ENCODE measurements around the gene KCNJ9.

KCNJ9 gene

GRCh38 chr1:160089883-160090282 lies 8.5 kb downstream of the KCNJ9 start:
- no peak for ATAC-seq (replicated peaks)
- H3K4me1 Mint-ChIP-seq = peaks cover 7 to 21% of the 10 kb centered on the region in 2 donors
- no peak overlapping the region for H3K27ac Mint-ChIP-seq
- DNase-seq = no peak
- H3K9me3 Mint-ChIP-seq = no peaks in the 10 kb centered on the region
- no peak overlapping the region for H3K4me3 Mint-ChIP-seq
- H3K36me3 Mint-ChIP-seq = peaks cover 17 to 48% of the 10 kb centered on the region in 2 donors
- H3K27me3 Mint-ChIP-seq = no peaks in the 10 kb centered on the region

DNA sequence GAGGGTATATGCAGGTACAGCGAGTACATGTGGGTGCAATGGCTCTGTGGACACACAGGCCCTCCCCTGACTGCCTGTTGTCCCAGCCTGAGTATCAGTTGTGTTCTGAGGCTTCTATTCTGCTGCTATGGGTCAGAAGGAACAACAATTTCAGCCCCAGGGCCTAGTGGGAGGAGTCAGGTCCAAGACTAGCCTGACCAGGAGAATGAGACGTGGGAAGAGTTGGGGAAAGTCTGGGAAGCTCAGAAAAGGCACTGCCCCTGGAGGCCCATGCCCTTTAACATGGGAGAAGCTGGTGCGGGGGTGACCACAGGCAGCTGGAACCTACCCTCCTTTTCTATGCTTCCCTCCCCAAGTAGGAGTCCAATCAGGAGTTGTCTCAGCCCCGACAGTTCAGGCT lies 9.4 kb downstream of the KCNJ9 start:
- Mint-ChIP-seq H3K4me1 (peaks cover 7 to 23% of the 10 kb centered on the region in 2 donors), H3K27me3 (no peaks in the 10 kb centered on the region), H3K36me3 (peaks cover 15 to 45% of the 10 kb centered on the region in 2 donors), H3K4me3 (no peak overlapping the region), H3K9me3 (no peaks in the 10 kb centered on the region), H3K27ac (no peak overlapping the region)
- no peak for DNase-seq
- no peak for ATAC-seq (replicated peaks)

- DNase-seq (no peak), ATAC-seq (replicated peaks) (no peak)
- peaks cover 15 to 31% of the 10 kb centered on the region in 2 donors for H3K4me1 Mint-ChIP-seq
- H3K27ac Mint-ChIP-seq = no peak overlapping the region
- H3K4me3 Mint-ChIP-seq = no peak overlapping the region
- H3K36me3 Mint-ChIP-seq = peaks cover 15 to 42% of the 10 kb centered on the region in 2 donors
- H3K9me3 Mint-ChIP-seq = no peaks in the 10 kb centered on the region
- H3K27me3 Mint-ChIP-seq = no peaks in the 10 kb centered on the region
These were observed 10.4 kb downstream of the KCNJ9 start for GRCh38 chr1:160091666-160092223.

DNA sequence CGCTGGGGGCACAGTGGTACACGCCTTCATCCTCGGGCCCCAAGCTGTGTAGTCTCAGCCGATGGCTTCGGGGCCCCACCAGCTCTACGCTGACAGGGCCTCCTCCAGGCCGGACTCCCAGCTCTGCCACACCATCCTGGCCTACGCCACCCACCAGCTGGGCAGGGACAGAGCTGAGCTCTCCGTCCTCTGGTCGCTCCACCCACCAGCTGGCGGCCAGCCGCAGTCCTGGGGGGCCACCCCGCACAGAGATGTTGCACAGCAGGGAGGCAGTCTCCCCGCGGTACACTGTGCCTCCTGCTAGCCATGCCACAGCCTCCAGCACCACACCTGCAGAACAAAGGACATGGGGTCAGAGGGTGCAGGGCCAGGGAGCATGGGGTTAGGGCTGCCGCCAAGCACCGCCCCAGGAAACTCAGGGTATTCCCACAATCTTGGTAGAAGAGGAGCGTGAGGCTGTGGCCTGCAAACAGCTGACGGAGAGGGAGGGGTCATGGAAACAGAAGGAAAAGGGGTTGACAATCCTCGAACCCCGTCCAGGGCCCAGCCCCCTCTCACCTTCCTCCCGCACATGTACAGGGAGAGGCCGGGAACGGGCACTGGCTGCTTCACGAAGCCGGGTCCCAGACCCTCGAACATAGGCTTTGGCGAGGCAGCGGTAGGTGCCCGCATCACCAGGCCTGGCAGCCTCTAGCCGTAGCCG lies 11.2 kb downstream of the KCNJ9 start:
- no peak overlapping the region for H3K27ac Mint-ChIP-seq

DNA sequence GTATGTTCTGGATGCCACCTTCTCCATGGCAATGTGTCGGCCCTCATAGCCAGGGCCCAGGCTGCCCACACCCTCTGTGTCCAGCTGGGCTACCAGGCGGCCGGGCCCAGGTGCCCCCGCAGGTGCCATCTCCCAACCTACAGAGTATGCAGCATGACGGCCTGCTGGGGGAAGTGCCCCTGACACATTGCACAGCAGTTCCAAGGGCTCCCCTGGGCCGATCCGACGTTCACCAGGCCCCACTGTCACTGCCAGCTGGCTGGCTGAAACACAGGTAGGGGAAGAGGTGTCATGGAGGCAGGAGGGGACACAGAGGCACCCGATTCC lies 11.7 kb downstream of the KCNJ9 start:
- Mint-ChIP-seq H3K27me3 (no peaks in the 10 kb centered on the region), H3K4me3 (no peak overlapping the region), H3K9me3 (no peaks in the 10 kb centered on the region), H3K36me3 (peaks cover 15 to 37% of the 10 kb centered on the region in 2 donors), H3K27ac (no peak overlapping the region), H3K4me1 (peaks cover 25 to 44% of the 10 kb centered on the region in 2 donors)
- ATAC-seq (replicated peaks) = no peak
- DNase-seq = no peak

More for the DNA sequence above, 11.2 kb downstream of the KCNJ9 start:
- H3K4me1 Mint-ChIP-seq = peaks cover 21 to 38% of the 10 kb centered on the region in 2 donors
- DNase-seq = no peak
- H3K36me3 Mint-ChIP-seq = peaks cover 15 to 37% of the 10 kb centered on the region in 2 donors
- H3K9me3 Mint-ChIP-seq = no peaks in the 10 kb centered on the region
- no peak overlapping the region for H3K4me3 Mint-ChIP-seq
- no peak for ATAC-seq (replicated peaks)
- H3K27me3 Mint-ChIP-seq = no peaks in the 10 kb centered on the region

DNA sequence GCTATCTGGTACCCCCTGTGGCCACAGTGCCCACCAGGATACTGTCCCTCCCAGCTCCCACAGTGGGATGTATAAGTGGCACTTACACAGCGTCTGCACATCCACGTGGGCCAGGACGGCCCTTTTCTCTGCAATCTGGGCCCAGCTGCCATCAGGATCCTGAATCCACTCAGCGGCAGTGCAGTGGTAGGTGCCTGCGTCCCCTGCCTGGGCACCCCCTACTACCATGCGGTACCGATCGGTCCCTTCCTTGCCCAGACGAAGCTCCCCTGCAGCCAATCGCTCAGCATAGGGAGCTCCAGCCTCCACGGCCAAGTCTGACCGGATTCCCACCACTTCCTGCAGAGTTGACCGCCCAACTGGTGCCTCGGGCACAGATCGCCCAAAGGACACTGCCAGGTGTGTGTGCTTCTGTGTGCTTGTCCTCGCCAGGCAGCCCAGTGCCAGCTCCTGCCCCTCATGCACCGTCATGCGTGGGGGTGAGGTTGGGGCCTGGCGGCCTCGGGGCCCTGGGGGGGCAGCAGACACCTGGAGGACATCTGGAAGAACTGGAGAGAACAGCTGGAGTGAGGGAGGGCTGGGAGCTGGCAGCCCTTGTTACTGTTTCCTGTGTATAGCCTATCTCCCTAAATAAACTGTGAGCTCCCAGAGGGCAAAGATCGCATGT lies 12.4 kb downstream of the KCNJ9 start:
- Mint-ChIP-seq H3K36me3 (peaks cover 10 to 30% of the 10 kb centered on the region in 2 donors), H3K4me3 (no peak overlapping the region), H3K27ac (no peak overlapping the region), H3K9me3 (no peaks in the 10 kb centered on the region), H3K27me3 (no peaks in the 10 kb centered on the region), H3K4me1 (peaks cover 25 to 44% of the 10 kb centered on the region in 2 donors)
- no peak for ATAC-seq (replicated peaks)
- DNase-seq = no peak

DNA sequence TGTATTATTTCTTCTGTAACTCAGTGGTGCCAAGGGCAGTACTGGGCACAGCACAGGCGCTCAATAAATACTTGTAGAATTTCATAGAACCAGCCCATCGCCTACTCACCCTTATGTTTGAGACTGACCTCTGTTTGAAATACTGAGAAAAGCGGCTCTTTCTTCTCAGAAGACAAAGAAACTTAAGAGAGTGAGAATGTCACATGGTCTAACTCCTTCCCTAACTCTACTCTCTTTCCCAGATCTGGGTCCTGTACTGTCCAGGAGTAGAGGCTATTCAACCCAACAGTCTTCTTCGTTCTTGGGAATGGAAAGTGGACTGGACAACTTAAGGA lies 12.9 kb downstream of the KCNJ9 start:
- no peak for ATAC-seq (replicated peaks)
- H3K4me1 Mint-ChIP-seq = peaks cover 27 to 48% of the 10 kb centered on the region in 2 donors
- no peak for DNase-seq
- H3K27me3 Mint-ChIP-seq = no peaks in the 10 kb centered on the region
- H3K4me3 Mint-ChIP-seq = no peak overlapping the region
- peaks cover 10 to 25% of the 10 kb centered on the region in 2 donors for H3K36me3 Mint-ChIP-seq
- H3K9me3 Mint-ChIP-seq = no peaks in the 10 kb centered on the region
- H3K27ac Mint-ChIP-seq = no peak overlapping the region

DNA sequence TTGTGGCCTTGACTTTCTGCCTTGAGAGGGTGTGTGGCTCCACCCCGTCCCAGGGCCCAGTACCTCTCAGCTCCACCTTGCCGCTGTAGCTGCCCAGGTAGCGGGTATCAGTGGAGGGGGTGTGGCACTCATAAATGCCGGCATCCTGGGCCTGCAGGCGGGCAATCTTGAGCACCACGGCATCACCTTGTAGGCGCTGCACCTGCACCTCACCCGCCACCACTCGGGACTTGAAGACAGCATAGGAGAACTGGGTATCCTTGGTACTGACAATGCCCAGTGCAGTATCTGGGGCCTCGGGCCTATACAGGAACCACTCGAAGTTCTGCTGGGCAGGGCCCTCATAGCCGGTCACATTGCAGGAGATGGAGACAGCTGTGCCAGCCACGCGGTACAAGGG lies 13.5 kb downstream of the KCNJ9 start:
- peak overlapping the region; percentile 14 for H3K27ac Mint-ChIP-seq
- ATAC-seq (replicated peaks) (no peak), DNase-seq (no peak)
- no peak overlapping the region for H3K4me3 Mint-ChIP-seq
- no peaks in the 10 kb centered on the region for H3K27me3 Mint-ChIP-seq
- H3K4me1 Mint-ChIP-seq = peaks cover 31 to 53% of the 10 kb centered on the region in 2 donors
- peaks cover 10 to 24% of the 10 kb centered on the region in 2 donors for H3K36me3 Mint-ChIP-seq
- no peaks in the 10 kb centered on the region for H3K9me3 Mint-ChIP-seq

DNA sequence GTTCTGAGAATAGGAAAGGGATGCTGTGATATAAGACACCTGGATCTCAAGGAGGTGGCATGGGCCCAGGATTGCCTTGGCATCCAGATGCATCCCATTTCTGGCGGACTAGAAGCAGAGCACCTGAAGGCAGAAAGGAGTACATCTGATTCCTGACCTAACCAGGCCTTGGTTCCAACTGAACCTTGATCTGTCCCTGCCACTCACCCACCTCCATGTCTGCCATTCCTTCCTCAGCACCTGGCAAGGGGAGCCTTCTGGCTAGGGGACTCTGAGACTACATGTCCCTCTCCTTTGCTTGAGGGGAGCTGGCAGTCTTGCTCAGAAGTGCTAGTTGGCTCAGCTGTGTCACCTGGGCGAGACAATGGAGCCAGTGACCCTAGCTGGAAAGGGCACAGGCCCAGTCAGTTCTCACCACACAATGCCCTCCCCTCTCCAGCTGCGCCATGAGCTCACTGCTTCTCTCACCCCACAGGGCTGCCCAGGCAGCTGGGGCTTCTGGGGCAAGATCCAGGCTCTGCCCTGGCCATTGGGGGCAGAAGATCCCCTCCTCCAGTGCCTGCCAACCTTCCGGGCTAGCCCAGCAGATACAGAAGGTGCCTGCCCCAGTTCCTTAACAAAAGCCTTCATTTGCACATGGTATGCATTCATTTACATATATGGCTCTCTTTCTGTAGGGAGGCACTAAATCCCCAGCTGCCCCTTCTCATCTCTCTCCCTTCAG lies 14.2 kb downstream of the KCNJ9 start:
- ATAC-seq (replicated peaks) (no peak), DNase-seq (no peak)
- Mint-ChIP-seq H3K4me3 (peak overlapping the region in 1 of 2 donors; percentile 27), H3K4me1 (peaks cover 31 to 54% of the 10 kb centered on the region in 2 donors), H3K36me3 (peaks cover 10 to 24% of the 10 kb centered on the region in 2 donors), H3K27ac (peak overlapping the region; percentile 51), H3K9me3 (no peaks in the 10 kb centered on the region), H3K27me3 (no peaks in the 10 kb centered on the region)

GRCh38 chr1:160096274-160097116 lies 15.2 kb downstream of the KCNJ9 start:
- DNase-seq (no peak), ATAC-seq (replicated peaks) (no peak)
- Mint-ChIP-seq H3K4me1 (peaks cover 40 to 64% of the 10 kb centered on the region in 2 donors), H3K9me3 (no peaks in the 10 kb centered on the region), H3K27me3 (no peaks in the 10 kb centered on the region), H3K36me3 (peaks cover 6 to 19% of the 10 kb centered on the region in 2 donors), H3K27ac (peak overlapping the region; percentile 47), H3K4me3 (peak overlapping the region; percentile 30 to 48)

DNA sequence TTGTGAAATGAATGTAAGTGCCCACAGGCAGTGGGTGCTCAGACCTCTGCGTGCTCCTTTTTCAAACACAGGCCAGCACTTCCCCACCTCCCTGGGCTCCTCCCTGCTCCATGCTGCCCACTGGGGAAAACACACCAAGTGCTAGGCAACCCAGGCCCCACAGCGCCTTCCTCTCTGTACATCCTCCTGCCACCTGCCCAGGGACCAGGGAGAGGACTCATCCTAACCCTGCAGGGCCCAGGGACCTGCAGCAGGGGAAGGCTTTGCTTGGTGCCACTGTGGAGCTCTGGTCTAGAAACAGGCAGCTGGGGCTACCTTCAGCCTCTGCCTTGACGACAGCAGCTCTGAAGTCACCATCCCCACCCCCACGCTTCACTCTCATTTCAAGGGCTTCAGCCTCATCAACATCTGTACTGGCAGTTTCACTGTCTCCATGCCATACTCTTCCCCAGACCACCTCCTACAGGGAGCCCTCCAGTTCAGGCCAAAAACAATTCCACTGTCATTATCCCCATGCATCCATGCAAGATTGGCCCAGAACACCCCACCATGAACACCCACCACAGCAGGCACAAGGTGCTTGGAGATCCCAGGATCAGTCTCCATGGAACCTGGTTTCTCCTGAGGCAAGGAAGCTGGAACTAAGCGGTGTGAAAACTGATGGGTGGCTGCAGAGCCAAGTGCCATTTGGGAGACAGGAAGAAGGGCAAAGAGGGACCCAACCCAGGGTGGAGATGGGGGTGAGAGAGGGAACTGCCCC lies 16.0 kb downstream of the KCNJ9 start:
- H3K27me3 Mint-ChIP-seq = no peaks in the 10 kb centered on the region
- H3K4me3 Mint-ChIP-seq = peak overlapping the region; percentile 88 to 93
- no peak for ATAC-seq (replicated peaks)
- H3K27ac Mint-ChIP-seq = peak overlapping the region; percentile 86
- peaks cover 41 to 64% of the 10 kb centered on the region in 2 donors for H3K4me1 Mint-ChIP-seq
- no peak for DNase-seq
- no peaks in the 10 kb centered on the region for H3K9me3 Mint-ChIP-seq
- H3K36me3 Mint-ChIP-seq = peaks cover 6 to 14% of the 10 kb centered on the region in 2 donors

- ATAC-seq (replicated peaks) (peak; percentile 67 to 72), DNase-seq (peak; percentile 76)
- H3K27me3 Mint-ChIP-seq = peaks cover 0 to 5% of the 10 kb centered on the region in 2 donors
- H3K4me3 Mint-ChIP-seq = peak within 1 kb of the TSS; percentile 88 to 93
- H3K4me1 Mint-ChIP-seq = peaks cover 43 to 60% of the 10 kb centered on the region in 2 donors
- H3K36me3 Mint-ChIP-seq = peaks cover 4 to 10% of the 10 kb centered on the region in 2 donors
- H3K9me3 Mint-ChIP-seq = no peaks in the 10 kb centered on the region
- H3K27ac Mint-ChIP-seq = peak within 1 kb of the TSS; percentile 89
These were observed 16.8 kb downstream of the KCNJ9 start, which contains the start of gene IGSF8 for GRCh38 chr1:160097911-160098851. TSS of gene IGSF8 (minus strand) at chr1:160098619. CDS start at chr1:160098472, 147 bp downstream.

All from stimulated activated naive B cell treated with anti-CD40 and anti-IgM and Interleukin-4, amounts not matched to agents 10 μg/mL and 1 μg/mL and 100 μg/mL, for 72 hours (primary cell).